KMS-11 (cell line): ENCODE measurements around the gene KRT75.

ENCODE experiments used
- H2AFZ ChIP-seq: fragments of 200-600 bp; sonication (generic); 2 replicates; pipeline ENCODE4 v1.6.1; 2016; ENCODE audit warnings: antibody characterized with exemption, mixed run types, low read depth
- H3K27ac ChIP-seq: fragments of 200-600 bp; sonication (generic); 2 replicates; pipeline ENCODE4 v1.6.1; 2016; ENCODE audit warnings: mild to moderate bottlenecking, mixed run types
- H3K27me3 ChIP-seq: fragments of 200-600 bp; sonication (generic); 2 replicates; pipeline ENCODE4 v1.6.1; 2017; ENCODE audit warnings: mild to moderate bottlenecking, low read depth, mixed run types, moderate library complexity; ENCODE audit not compliant: insufficient read depth
- H3K36me3 ChIP-seq: fragments of 200-600 bp; sonication (generic); 2 replicates; pipeline ENCODE4 v1.6.1; 2017; ENCODE audit warnings: mild to moderate bottlenecking, mixed run types; ENCODE audit not compliant: insufficient read depth
- H3K4me1 ChIP-seq: fragments of 200-600 bp; sonication (generic); 2 replicates; pipeline ENCODE4 v1.6.1; 2016; ENCODE audit warnings: mild to moderate bottlenecking, low read depth, mixed run types; ENCODE audit not compliant: poor library complexity, severe bottlenecking
- H3K4me2 ChIP-seq: fragments of 200-600 bp; sonication (generic); 2 replicates; pipeline ENCODE4 v1.7.0; 2016; ENCODE audit warnings: mild to moderate bottlenecking, mixed run types
- H3K4me3 ChIP-seq: fragments of 200-600 bp; sonication (generic); IDR thresholded peaks from 2 replicates; pipeline ENCODE4 v1.6.1; 2017; ENCODE audit warnings: low read depth, low read length, mixed read lengths; ENCODE audit not compliant: insufficient read depth
- H3K79me2 ChIP-seq: fragments of 200-600 bp; sonication (generic); 2 replicates; pipeline ENCODE4 v1.6.1; 2016; ENCODE audit warnings: low read depth, mixed run types; ENCODE audit not compliant: insufficient read depth
- H3K9ac ChIP-seq: fragments of 200-600 bp; sonication (generic); 2 replicates; pipeline ENCODE4 v1.6.1; 2016; ENCODE audit warnings: mild to moderate bottlenecking, mixed run types
- H4K20me1 ChIP-seq: fragments of 200-600 bp; sonication (generic); 2 replicates; pipeline ENCODE4 v1.6.1; 2016; ENCODE audit warnings: mild to moderate bottlenecking, mixed run types; ENCODE audit not compliant: insufficient read depth
- CTCF ChIP-seq: fragments of 200-600 bp; sonication (generic); conservative IDR thresholded peaks from 2 replicates; pipeline ENCODE4 v1.6.1; 2017; ENCODE audit warnings: low read depth, mild to moderate bottlenecking, antibody characterized with exemption, low read length, moderate library complexity, mixed read lengths

The KRT75 gene

GRCh38 chr12:52423035-52423434 is 11.1 kb downstream of the KRT75 start:
- H3K27ac ChIP-seq, result no peak overlapping the region

GRCh38 chr12:52419656-52420055 is 14.5 kb downstream of the KRT75 start:
- Histone ChIP-seq H3K4me2 (no peak overlapping the region), H3K27ac (no peak overlapping the region), H3K9ac (no peak overlapping the region)

More at GRCh38 chr12:52423035-52423434, 11.1 kb downstream of the KRT75 start:
- no peak for TF ChIP-seq CTCF
- no peaks in the 10 kb centered on the region for H4K20me1 ChIP-seq
- H3K4me1 ChIP-seq, result no peaks in the 10 kb centered on the region
- no peak overlapping the region for H2AFZ ChIP-seq
- no peak overlapping the region for H3K9ac ChIP-seq
- H3K79me2 ChIP-seq, result no peaks in the 10 kb centered on the region
- H3K4me3 ChIP-seq, result no peak overlapping the region
- H3K36me3 ChIP-seq, result no peaks in the 10 kb centered on the region
- peaks cover 18% of the 10 kb centered on the region; the same call in 1 of the 2 replicates for H3K27me3 ChIP-seq
- no peak overlapping the region for H3K4me2 ChIP-seq

GRCh38 chr12:52418576-52419110 is 15.5 kb downstream of the KRT75 start:
- H4K20me1 ChIP-seq, result no peaks in the 10 kb centered on the region
- H3K4me1 ChIP-seq, result no peaks in the 10 kb centered on the region
- no peak overlapping the region for H3K9ac ChIP-seq
- H2AFZ ChIP-seq, result no peak overlapping the region
- H3K36me3 ChIP-seq, result no peaks in the 10 kb centered on the region
- TF ChIP-seq CTCF, result no peak
- no peaks in the 10 kb centered on the region; the same call in 1 of the 2 replicates for H3K27me3 ChIP-seq
- no peaks in the 10 kb centered on the region for H3K79me2 ChIP-seq
- no peak overlapping the region for H3K27ac ChIP-seq
- no peak overlapping the region for H3K4me2 ChIP-seq
- no peak overlapping the region for H3K4me3 ChIP-seq

More at GRCh38 chr12:52419656-52420055, 14.5 kb downstream of the KRT75 start:
- Histone ChIP-seq H4K20me1 (no peaks in the 10 kb centered on the region), H3K79me2 (no peaks in the 10 kb centered on the region), H3K4me1 (no peaks in the 10 kb centered on the region), H2AFZ (no peak overlapping the region), H3K4me3 (no peak overlapping the region), H3K36me3 (no peaks in the 10 kb centered on the region), H3K27me3 (no peaks in the 10 kb centered on the region; the same call in 1 of the 2 replicates)
- no peak for TF ChIP-seq CTCF

- H3K9ac ChIP-seq, result no peak overlapping the region
- H3K4me1 ChIP-seq, result no peaks in the 10 kb centered on the region
- H3K79me2 ChIP-seq, result no peaks in the 10 kb centered on the region
These were observed 16.4 kb downstream of the KRT75 start for GRCh38 chr12:52417740-52418139.

More at GRCh38 chr12:52417740-52418139, 16.4 kb downstream of the KRT75 start:
- TF ChIP-seq CTCF, result no peak
- Histone ChIP-seq H3K27me3 (peaks cover under 1% of the 10 kb centered on the region; the same call in 1 of the 2 replicates), H3K4me2 (no peak overlapping the region), H4K20me1 (no peaks in the 10 kb centered on the region), H3K4me3 (no peak overlapping the region), H3K27ac (no peak overlapping the region), H3K36me3 (no peaks in the 10 kb centered on the region), H2AFZ (no peak overlapping the region)
